DMS114 treated with DMSO at 0.1 percent for 48 hours (cell line): Measurements from ENCODE around the gene RANBP3.
"Not testable (repeated sequence)": the region's sequence is repeated elsewhere in the genome, so short reads cannot be mapped to it uniquely, and the experiment has no call there.

Source experiments
- DNase-seq: peaks from one replicate; lab custom pipeline; 2025; ENCODE audit not compliant: unreplicated experiment; lab: John Stamatoyannopoulos, UW

The RANBP3 gene

DNA sequence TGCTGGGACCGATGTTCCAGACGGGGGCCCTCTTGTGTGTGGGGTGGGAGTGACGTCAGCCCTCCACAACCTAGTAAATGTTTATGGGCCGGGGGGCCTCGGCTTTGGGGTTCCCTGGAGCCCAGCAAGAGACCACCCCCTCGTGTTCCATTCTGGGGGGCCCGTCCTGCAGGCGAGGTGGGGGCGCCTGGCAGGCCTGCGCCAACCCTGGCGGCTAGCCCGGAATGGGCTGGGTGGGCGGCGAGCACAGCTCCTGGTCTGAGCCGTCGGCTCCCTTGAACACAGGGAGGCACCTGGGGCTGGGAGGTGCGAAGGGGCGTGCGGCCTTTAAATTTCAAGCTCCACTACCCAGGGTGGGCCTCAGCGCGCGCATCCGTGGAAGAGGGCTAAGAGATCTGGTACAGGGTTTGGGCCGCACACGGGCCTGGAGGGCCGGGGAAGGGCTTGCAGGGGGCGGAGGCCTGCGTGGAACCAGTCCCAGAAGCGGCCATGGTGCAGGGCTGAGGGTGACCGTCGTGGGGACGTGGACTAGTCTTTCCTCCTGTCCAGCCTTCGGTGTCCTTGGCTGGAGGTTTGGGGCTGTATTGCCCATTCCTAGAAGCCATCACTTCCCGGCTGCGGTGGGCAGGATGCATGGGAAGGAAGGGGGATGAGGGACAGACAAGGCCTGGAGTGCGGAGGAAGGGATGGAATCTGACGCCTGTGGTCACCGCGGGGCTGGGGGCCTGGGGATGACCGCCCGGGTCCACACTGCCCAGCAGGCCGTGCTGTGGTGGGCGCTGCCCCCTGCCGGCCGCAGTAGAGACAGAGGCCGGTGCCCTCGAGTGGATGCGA, 85.8 kb downstream of the RANBP3 start:
- DNase-seq, result no peak

DNA sequence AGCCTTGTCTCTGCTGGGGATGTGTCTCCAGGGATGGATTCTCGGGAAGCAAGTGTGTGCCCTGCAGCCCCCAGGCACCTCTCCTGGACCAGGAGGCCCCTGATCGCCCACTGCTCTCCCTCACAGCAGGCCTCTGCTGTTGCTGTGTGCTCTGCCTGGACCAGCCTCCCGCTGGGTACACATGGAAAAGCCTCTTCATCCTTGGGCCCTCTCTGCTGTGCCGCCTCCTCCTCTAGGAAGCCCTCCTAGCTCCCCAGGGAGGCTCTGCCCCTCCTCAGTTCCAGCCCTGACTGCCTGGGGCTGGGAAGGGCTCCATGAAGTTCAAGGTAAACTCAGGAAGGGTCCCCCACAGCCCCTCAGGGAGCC, 86.4 kb downstream of the RANBP3 start:
- DNase-seq, result no peak

DNA sequence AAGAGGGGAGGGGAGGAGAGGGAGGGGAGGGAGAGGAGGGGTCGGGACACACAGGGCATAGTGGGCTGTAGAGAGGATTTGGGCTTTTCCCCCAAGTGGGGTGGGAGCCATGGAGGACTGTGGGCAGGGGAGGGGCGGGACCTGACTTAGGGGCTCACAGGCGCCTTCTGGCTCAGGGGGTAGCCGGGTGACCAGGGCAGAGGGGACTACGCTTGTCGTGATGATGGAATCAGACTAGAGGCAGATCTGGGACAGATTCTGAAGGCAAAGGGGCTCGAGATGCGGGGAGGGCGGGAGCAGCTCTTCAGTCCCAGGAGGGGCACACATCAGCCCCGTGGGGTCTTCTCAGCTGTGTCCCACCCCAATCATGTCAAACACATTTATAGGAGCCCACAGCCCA, 87.8 kb downstream of the RANBP3 start:
- DNase-seq, result no peak

DNA sequence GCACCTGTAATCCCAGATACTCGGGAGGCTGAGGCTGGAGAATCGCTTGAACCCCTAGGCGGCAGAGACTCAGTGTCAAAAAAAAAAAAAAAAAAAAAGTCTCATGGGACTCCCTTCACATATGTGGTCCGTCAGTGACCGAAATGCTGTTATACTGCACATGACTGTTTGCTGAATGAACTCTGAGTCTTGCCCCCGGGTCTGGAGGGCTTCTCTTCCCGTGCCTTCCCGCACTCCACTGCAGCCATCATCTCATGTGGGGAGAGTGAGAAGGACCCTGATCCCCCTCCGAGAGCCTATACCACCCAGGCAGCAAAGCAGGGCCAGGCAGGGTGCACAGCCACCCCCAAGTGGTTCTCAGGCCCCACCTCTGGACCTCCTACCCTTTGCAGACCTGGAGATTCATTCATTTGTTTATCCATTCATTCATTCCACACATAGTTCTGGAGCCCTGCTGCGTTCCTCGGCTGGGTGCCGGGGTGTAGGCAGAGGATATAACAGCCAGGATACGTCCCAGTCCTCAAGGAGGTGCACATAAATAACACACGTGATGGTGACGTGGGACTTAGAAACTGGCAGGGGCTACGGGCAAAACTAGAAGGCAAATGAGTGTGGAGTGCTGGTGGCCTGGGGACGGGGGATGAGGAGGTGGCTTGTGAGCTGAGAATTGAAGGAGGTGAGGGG, 88.5 kb downstream of the RANBP3 start:
- DNase-seq, result no peak

DNA sequence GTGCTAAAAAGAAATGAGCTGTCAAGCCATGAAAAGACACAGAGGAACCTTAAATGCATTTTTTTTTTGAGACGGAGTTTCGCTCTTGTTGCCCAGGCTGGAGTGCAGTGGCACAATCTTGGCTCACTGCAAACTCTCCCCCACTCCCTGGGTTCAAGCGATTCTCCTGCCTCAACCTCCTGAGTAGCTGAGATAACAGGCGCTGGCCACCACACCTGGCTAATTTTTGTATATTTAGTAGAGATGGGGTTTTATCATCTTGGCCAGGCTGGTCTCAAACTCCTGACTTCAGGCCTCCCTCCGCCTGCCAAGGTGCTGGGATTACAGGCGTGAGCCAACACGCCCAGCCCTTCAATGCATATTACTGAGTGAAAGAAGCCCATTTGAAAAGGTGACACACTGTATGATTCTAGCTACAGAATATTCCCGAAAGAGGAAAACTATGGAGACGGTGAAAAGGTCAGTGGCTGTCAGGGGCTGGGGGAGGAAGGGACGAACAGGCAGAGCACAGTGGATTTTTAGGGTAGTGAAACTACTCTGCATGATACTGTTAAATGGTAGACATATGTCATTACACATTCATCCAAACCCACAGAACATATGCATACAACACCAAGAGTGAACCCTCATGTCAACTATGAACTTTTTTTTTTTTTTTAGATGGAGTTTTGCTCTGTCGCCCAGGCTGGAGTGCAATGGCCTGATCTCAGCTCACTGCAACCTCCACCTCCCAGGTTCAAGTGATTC, 93.7 kb downstream of the RANBP3 start:
- not testable (repeated sequence) for DNase-seq

DNA sequence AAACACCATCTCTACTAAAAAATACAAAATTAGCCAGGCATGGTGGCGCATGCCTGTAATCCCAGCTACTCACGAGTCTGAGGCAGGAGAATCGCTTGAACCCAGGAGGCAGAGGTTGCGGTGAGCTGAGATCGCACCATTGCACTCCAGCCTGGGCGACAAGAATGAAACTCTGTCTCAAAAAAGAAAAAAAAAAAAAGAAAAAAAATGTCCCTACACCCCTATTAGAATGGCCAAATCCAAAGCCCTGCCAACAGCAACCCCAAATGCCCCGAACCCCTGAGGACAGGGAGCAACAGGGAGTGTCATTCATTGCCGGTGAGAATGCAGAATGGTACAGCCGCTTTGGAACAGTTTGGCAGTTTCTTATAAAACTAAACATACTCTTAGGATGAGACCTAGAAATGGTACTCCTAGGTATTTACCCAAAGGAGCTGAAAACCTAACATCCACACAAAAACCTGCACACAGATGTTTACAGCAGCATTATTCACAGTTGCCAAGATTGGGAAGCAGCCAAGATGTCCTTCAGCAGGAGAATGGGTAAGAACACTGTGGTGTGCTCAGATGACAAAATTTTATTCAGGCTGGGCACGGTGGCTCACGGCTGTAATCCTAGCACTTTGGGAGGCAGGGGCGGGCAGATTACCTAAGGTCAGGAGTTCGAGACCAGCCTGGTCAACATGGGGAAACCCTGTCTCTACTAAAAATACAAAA, 94.6 kb downstream of the RANBP3 start:
- DNase-seq, result not testable (repeated sequence)

DNA sequence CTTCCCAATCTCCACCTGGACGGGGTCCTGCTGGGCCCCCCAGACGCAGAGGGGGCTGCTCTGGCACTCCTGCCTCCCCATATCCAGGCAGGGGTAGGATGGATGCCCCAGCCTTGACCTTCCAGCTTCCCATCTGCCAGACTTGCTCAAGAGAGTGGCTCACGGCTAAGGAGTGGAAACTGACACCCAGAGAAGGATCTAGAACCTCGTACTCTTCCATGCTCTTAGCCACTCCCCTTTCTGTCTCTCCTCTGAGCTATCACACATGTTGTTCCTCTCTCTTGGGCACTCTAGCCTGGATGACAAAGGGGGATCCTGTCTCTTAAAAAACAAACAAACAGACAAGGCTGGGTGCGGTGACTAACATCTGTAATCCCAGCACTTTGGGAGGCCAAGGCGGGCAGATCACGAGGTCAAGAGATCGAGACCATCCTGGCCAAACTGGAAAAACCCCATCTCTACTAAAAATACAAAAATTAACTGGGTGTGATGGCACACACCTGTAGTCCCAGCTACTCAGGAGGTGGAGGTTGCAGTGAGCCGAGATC, 95.4 kb downstream of the RANBP3 start:
- no peak for DNase-seq

DNA sequence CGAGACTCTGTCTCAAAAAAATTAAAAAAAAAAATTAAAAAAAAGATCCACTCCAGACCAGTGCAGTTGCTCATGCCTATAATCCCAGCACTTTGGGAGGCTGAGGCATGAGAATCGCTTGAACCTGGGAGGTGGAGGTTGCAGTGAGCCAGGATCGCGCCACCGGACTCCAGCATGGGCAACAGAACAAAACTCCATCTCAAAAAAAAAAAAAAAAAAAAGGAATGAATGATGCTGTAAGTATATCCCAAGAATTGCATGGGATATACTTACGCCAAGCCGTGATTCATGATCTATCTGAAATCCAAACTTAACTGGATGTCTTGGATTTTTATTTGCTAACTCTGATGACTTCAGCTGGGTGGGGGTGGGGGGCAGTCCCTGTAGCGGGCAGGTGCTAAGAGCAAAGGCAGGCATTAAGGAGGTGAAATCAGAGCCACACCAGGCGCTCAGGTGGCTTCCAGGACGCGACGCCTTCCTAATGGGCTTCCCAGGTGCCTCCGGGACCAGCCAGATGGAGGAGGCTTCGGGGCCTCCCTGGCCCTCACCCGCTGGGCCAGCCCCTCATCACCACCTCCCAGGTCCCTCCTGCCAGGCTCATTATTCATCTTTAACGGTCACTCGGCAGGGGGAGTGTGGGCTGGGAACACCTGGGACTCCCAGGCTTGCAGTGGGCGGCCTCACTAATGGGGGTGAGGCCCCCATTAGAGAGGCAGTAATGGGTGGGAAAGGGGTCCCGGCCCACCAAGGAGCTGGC, 96.2 kb downstream of the RANBP3 start:
- no peak for DNase-seq

DNA sequence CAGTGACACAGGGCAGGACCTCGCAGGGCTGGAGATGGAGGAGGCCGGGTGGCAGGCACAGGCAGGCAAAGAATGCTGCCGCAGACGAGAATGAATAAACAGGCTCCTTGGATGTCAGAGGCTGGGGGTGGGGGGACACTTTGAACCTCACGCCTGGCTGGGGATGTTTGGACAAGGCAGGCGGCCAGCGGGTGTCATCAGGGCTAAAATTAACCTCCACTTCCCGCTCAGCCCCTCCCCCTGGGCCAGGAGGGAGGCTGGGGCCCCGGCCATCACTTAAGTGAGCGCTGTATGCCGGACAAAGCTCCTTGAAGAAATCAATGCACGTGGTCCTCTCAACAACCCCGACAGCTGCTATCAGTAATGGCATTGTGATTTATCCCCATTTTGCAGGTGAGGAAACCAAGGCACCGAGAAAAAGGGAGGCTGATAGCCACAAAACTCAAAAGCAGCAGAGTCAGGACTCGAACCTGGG, 97.3 kb downstream of the RANBP3 start:
- no peak for DNase-seq

GRCh38 chr19:5880196-5880595, 97.7 kb downstream of the RANBP3 start:
- DNase-seq, result no peak

DNA sequence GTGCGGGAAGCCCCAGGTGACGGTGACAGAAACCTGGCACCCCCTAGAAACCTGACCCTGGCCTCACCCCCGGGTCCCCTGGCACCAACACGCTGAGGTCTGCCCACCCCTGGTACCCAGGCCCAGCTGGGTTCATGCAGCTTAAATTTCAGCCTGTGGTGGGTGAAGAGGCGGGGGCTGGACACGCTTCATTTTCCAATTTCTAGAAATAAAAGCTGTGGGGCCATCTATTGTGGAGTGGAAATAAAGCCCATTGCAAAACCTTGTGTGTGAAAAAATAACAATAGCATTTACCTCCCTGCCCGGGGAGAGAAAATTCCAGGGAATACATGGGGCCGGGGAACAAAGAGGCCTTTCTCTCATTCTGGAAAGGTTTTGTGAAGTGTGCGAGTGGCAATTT, 100.1 kb downstream of the RANBP3 start:
- no peak for DNase-seq

- no peak for DNase-seq
These were observed 100.5 kb downstream of the RANBP3 start for GRCh38 chr19:5877427-5877826.

DNA sequence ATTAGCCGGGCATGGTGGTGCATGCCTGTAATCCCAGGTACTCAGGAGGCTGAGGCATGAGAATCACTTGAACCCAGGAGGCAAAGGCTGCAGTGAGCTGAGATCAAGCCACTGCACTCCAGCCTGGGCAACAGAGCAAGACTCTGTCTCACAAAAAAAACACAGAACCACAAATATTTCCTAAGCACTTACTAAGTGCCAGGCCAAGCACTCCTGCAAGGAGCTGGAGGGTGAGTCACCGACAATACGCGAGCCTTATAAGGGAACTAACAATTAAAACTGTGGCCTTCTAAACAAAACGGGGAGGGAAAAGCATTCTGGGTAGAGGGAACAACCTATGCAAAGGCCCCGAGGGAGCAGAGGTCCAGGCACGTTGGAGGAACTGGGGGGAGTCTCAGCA, 103.4 kb downstream of the RANBP3 start:
- DNase-seq, result not testable (repeated sequence)

- no peak for DNase-seq
These were observed 104.2 kb downstream of the RANBP3 start for GRCh38 chr19:5873617-5874199.

DNA sequence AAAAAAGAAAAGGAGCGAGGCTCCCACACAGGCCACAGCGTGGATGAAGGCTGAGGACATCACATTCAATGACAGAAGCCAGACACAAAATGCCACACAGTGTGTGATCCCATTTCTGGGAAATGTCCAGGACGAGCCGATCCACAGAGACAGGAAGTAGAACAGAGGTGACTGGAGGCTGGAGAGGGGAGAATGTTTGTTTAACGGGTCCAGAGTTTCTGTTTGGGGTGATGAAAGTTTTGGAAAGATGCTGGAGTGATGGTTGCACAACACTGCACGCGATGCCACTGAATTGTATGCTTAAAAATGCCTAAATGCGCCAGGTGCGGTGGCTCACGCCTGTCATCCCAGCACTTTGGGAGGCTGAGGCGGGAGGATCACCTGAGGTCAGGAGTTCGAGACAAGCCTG, 107.0 kb downstream of the RANBP3 start:
- DNase-seq, result no peak

DNA sequence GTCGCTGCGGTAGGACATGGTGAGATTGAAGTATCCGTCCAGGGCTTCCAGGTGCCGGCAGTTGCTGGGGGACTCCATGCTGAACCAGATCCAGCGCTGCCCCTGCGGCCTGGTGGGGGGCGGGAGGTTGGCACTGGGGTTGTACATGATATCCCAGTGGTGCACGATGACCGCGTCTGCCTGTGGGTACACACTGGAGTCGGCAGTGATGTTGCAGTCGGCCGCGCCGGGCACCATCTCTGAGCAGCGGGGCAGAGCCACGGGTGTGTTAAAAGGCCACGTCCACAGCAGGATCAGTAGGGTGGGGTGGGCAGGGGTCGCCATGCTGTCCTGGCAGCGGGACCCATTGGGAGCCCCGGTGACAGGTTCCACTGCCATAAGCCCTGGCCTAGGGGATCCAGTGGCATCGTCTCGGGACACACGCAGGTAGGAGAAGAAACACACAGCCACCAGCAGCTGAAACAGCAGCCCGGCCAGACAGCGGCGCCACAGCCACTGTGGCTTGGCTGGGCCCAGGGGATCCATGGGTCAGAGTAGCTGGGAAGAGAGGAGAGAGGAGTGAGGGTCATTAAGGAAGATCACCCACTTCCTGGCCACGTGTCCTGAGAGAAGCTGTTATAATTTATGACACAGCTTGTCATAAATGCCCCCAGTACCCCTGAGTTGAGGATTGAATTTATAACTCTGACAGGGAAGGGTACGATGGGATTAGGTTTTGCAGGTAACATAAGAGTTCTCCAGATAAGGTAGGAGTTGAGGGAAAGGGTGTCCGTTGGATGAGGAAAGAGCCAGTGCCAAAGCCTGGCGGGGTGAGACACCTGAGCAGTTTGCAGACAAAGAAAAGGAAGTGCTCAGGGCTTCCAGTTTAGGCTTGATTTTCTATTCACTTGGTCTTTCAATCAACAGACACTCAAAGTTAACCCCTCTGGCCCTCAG, 110.5 kb downstream of the RANBP3 start:
- DNase-seq, result no peak
